Upper lobe of right lung (tissue), 1 donor: ENCODE measurements around the gene SFXN3. TPM values are rescaled to one million over a fixed set of nuclear protein-coding genes. Genes with fewer than 3 reads are reported as not detected.

Experiments
- ATAC-seq: fragments of 200-7000 bp; cut with Tn5 transposase; one replicate; pipeline ENCODE4 v1.9.1; 2020; ENCODE audit warnings: mild to moderate bottlenecking, moderate library complexity
- DNase-seq: peaks from one replicate; pipeline ENCODE4 v3.0.0-alpha.2; 2020
- H3K27ac ChIP-seq: fragments of 200-600 bp; one replicate; pipeline ENCODE4 v1.8.0; 2022
- H3K27me3 ChIP-seq: fragments of 200-600 bp; one replicate; pipeline ENCODE4 v1.8.0; 2022; ENCODE audit warnings: mild to moderate bottlenecking
- H3K36me3 ChIP-seq: fragments of 200-600 bp; one replicate; pipeline ENCODE4 v1.8.0; 2022
- H3K4me1 ChIP-seq: fragments of 200-600 bp; one replicate; pipeline ENCODE4 v1.8.0; 2022
- H3K4me3 ChIP-seq: fragments of 200-600 bp; one replicate; pipeline ENCODE4 v1.8.0; 2022; ENCODE audit warnings: mild to moderate bottlenecking
- H3K9me3 ChIP-seq: fragments of 200-600 bp; one replicate; pipeline ENCODE4 v1.8.0; 2022
- CTCF ChIP-seq: fragments of 200-600 bp; IDR thresholded peaks from one replicate; pipeline ENCODE4 v1.8.0; 2022; ENCODE audit warnings: antibody characterized with exemption
- intact Hi-C: fragments of 100-400 bp; cut with DNase I; formaldehyde crosslinking; loops from one replicate; pipeline ENCODE4 v1.11.0; 2022
- total RNA-seq: library from RNA; stranded (reverse); fragmentation: NEBNext Ultra II Directional; extraction: Animal tissue kit (Norgen Biotek cat#: 25700); gene quantifications from one replicate; pipeline ENCODE4 v1.2.1, GENCODE V29; 2021
- donor health status: DM: no; HTN: yes; CAD: no; lungs with severe emphysema.

SFXN3 gene
- total RNA-seq, 1 donor from 2014 or later, result 49.2 TPM

GRCh38 chr10:101063548-101064414, 32.7 kb downstream of the SFXN3 start:
- Histone ChIP-seq H3K4me3 (no peak overlapping the region), H3K9me3 (no peaks in the 10 kb centered on the region), H3K4me1 (peaks cover 54% of the 10 kb centered on the region), H3K27ac (no peak overlapping the region), H3K27me3 (no peaks in the 10 kb centered on the region), H3K36me3 (no peaks in the 10 kb centered on the region)
- ATAC-seq, result no peak
- intact Hi-C loops, result no loop called here
- DNase-seq, result no peak
- no peak for TF ChIP-seq CTCF

GRCh38 chr10:101064415-101065030, 33.5 kb downstream of the SFXN3 start:
- intact Hi-C loops, result loop anchor here (5.0 kb wide), 1 partner anchor 32 kb away; the partner anchor contains the start of genes PDZD7 and SFXN3
- Histone ChIP-seq H3K9me3 (no peaks in the 10 kb centered on the region), H3K36me3 (no peaks in the 10 kb centered on the region), H3K27me3 (no peaks in the 10 kb centered on the region), H3K27ac (no peak overlapping the region), H3K4me1 (peaks cover 54% of the 10 kb centered on the region), H3K4me3 (no peak overlapping the region)
- DNase-seq (no peak), ATAC-seq (no peak)
- no peak for TF ChIP-seq CTCF

DNA sequence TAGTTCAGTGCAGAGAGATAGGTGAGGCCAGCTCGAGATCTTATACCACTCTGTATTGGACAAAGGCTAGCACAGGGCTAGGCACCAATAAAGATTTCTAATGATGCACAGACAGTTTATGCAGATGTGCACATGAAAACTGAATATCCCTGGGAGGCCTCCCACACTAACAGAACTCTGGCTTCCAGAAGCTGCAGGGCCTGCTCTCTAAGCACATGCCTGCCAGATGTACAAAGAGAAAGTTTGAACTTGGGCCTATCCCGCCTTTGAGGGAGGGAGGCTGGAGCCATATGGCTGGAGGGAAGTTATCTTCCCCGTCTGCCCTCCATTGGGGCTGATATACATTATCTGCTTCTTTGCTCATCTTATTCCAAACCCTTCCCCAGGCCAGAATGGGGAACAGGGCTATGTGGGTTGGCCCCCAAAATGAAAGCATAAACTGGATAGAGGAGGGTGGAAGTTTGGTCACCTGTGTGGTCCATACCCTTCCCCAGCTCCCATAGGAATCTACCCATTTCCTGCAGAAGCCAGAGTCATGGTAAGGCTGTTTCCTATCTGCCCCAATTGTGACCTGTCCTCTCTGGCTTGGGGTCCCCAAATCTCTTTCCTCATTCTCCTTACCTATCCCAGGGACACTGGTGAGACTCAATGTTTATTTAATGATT, 34.6 kb downstream of the SFXN3 start:
- intact Hi-C loops, result loop anchor here (5.0 kb wide), 1 partner anchor 33 kb away; the partner anchor contains the start of genes PDZD7 and SFXN3
- no peaks in the 10 kb centered on the region for H3K9me3 ChIP-seq
- TF ChIP-seq CTCF, result no peak
- peak overlapping the region; percentile 60 for H3K4me3 ChIP-seq
- DNase-seq (no peak), ATAC-seq (no peak)
- no peaks in the 10 kb centered on the region for H3K36me3 ChIP-seq
- no peaks in the 10 kb centered on the region for H3K27me3 ChIP-seq
- H3K4me1 ChIP-seq, result peaks cover 47% of the 10 kb centered on the region
- H3K27ac ChIP-seq, result peak overlapping the region; percentile 65

GRCh38 chr10:101066146-101066895, 35.3 kb downstream of the SFXN3 start:
- peaks cover 45% of the 10 kb centered on the region for H3K4me1 ChIP-seq

More at GRCh38 chr10:101066146-101066895, 35.3 kb downstream of the SFXN3 start:
- Histone ChIP-seq H3K27ac (peak overlapping the region; percentile 65), H3K27me3 (no peaks in the 10 kb centered on the region), H3K9me3 (no peaks in the 10 kb centered on the region), H3K36me3 (no peaks in the 10 kb centered on the region), H3K4me3 (peak overlapping the region; percentile 60)
- peak; percentile 92 for DNase-seq
- TF ChIP-seq CTCF, result peak; percentile 46
- intact Hi-C loops, result loop anchor here (5.0 kb wide), 1 partner anchor 34 kb away; the partner anchor contains the start of genes PDZD7 and SFXN3
- ATAC-seq, result peak; percentile 83
